ENCODE data around the gene GALNT10. TPM values are rescaled to one million over a fixed set of nuclear protein-coding genes. Genes with fewer than 3 reads are reported as not detected.

The GALNT10 gene
- total and polyA plus RNA-seq, 9 of the 15 experiments (the other 6 are each of a cell fraction or from before 2014, with no cell fraction given): 4.6 to 37.1 (median 13.3) TPM

- TF ChIP-seq RERE (CRISPR knock-in tag; IDR thresholded peaks at IDR 0.05; ENCODE audit: borderline replicate concordance) (no peak), FOXP4 (CRISPR knock-in tag; IDR thresholded peaks at IDR 0.05; ENCODE audit: borderline replicate concordance) (no peak), ARID4B (CRISPR knock-in tag; IDR thresholded peaks at IDR 0.05) (no peak), ZNF282 (CRISPR knock-in tag; IDR thresholded peaks at IDR 0.05) (no peak), SMAD3 (CRISPR knock-in tag; conservative IDR thresholded peaks at IDR 0.05) (no peak), XRCC3 (IDR thresholded peaks at IDR 0.05) (no peak), ZBTB49 (CRISPR knock-in tag; IDR thresholded peaks at IDR 0.05; ENCODE audit: borderline replicate concordance) (no peak), FIP1L1 (IDR thresholded peaks at IDR 0.05; ENCODE audit: low read depth, low read length, poor library complexity, severe bottlenecking) (no peak), CCAR2 (IDR thresholded peaks at IDR 0.05; ENCODE audit: low read depth, low read length) (no peak)
- TF ChIP-seq, protein P1, sequence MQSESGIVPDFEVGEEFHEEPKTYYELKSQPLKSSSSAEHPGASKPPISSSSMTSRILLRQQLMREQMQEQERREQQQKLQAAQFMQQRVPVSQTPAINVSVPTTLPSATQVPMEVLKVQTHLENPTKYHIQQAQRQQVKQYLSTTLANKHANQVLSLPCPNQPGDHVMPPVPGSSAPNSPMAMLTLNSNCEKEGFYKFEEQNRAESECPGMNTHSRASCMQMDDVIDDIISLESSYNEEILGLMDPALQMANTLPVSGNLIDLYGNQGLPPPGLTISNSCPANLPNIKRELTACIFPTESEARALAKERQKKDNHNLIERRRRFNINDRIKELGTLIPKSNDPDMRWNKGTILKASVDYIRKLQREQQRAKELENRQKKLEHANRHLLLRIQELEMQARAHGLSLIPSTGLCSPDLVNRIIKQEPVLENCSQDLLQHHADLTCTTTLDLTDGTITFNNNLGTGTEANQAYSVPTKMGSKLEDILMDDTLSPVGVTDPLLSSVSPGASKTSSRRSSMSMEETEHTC (IDR thresholded peaks at IDR 0.05): no peak
These were observed at the start of gene GALNT10 (continued) for GRCh38 chr5:154190595-154191304.

Data from K562 (cell line).